ENCODE measurements around the gene GPBP1. TPM values are rescaled to one million over a fixed set of nuclear protein-coding genes. Genes with fewer than 3 reads are reported as not detected.

GPBP1 gene
- polyA plus RNA-seq, 3 donors: 23.2 to 43.7 (median 30.9) TPM

GRCh38 chr5:57210633-57211032 is 36.8 kb downstream of the GPBP1 start:
- H3K27me3 Mint-ChIP-seq (ENCODE audit: low read depth in 3 of 3): peaks cover 0 to 1% (median 0%) of the 10 kb centered on the region in 3 donors
- intact Hi-C loops (cut with micrococcal nuclease): no loop called here
- peak overlapping the region in 4 of 7 donors; percentile 27 to 84 (median 44) for H3K27ac Mint-ChIP-seq
- no peak for DNase-seq
- Histone ChIP-seq H3K27me3 (ENCODE audit: control insufficient read depth in 2 of 2, insufficient read depth in 2 of 2, low read length in 2 of 2) (no peaks in the 10 kb centered on the region), H3K27ac (ENCODE audit: low read depth in 1 of 2, low read length in 2 of 2) (peak overlapping the region in 1 of 2 donors; percentile 2), H2AFZ (ENCODE audit: insufficient read depth, low read depth, low read length, poor library complexity, severe bottlenecking) (no peak overlapping the region), H3K9me3 (replicated peaks in 1 of 2; ENCODE audit: control insufficient read depth in 1 of 2, insufficient read depth in 1 of 2, low read length in 2 of 2) (no peaks in the 10 kb centered on the region), H4K20me1 (ENCODE audit: insufficient read depth, low read length) (peaks cover 100% of the 10 kb centered on the region), H3K36me3 (replicated peaks in 1 of 2; ENCODE audit: control insufficient read depth in 1 of 2, insufficient read depth in 2 of 2, low read length in 2 of 2) (peaks cover 24 to 33% of the 10 kb centered on the region in 2 donors), H3K4me1 (ENCODE audit: control insufficient read depth in 1 of 2, insufficient read depth in 2 of 2, low read length in 2 of 2) (peaks cover 15 to 17% of the 10 kb centered on the region in 2 donors), H3K4me3 (replicated peaks in 1 of 3; ENCODE audit: low read depth in 2 of 3, low read length in 3 of 3) (no peak overlapping the region), H3K9ac (ENCODE audit: insufficient read depth, low read length, poor library complexity, severe bottlenecking) (no peak overlapping the region), H3K4me2 (replicated peaks; ENCODE audit: extremely low read depth, low read length, poor library complexity, severe bottlenecking) (no peak overlapping the region), H3K79me2 (ENCODE audit: insufficient read depth, low read length) (peaks cover 100% of the 10 kb centered on the region)
- TF ChIP-seq CTCF (IDR thresholded peaks at IDR 0.05): no peak
- H3K36me3 Mint-ChIP-seq: peaks cover 40 to 49% of the 10 kb centered on the region in 2 donors
- peaks cover 35% of the 10 kb centered on the region for H3K4me1 Mint-ChIP-seq
- peaks cover 0 to 5% (median 3%) of the 10 kb centered on the region in 7 donors for H3K9me3 Mint-ChIP-seq
- H3K4me3 Mint-ChIP-seq: no peak overlapping the region

GRCh38 chr5:57211039-57211438 is 37.2 kb downstream of the GPBP1 start:
- H3K27ac ChIP-seq (ENCODE audit: low read depth in 1 of 2, low read length in 2 of 2): peak overlapping the region in 1 of 2 donors; percentile 2
- H3K27me3 ChIP-seq (ENCODE audit: control insufficient read depth in 2 of 2, insufficient read depth in 2 of 2, low read length in 2 of 2): no peaks in the 10 kb centered on the region
- H3K36me3 Mint-ChIP-seq: peaks cover 43 to 52% of the 10 kb centered on the region in 2 donors
- no peak overlapping the region for H2AFZ ChIP-seq (ENCODE audit: insufficient read depth, low read depth, low read length, poor library complexity, severe bottlenecking)
- peaks cover 15 to 17% of the 10 kb centered on the region in 2 donors for H3K4me1 ChIP-seq (ENCODE audit: control insufficient read depth in 1 of 2, insufficient read depth in 2 of 2, low read length in 2 of 2)
- H3K9ac ChIP-seq (ENCODE audit: insufficient read depth, low read length, poor library complexity, severe bottlenecking): no peak overlapping the region
- H3K27ac Mint-ChIP-seq: peak overlapping the region in 2 of 7 donors; percentile 48 to 84
- 89% methylated on average over 2 of the region's 5 CpGs for WGBS (ENCODE audit: insufficient coverage)
- no peaks in the 10 kb centered on the region for H3K9me3 ChIP-seq (replicated peaks in 1 of 2; ENCODE audit: control insufficient read depth in 1 of 2, insufficient read depth in 1 of 2, low read length in 2 of 2)
- H3K27me3 Mint-ChIP-seq (ENCODE audit: low read depth in 3 of 3): peaks cover 0 to 1% (median 0%) of the 10 kb centered on the region in 3 donors
- no peak overlapping the region for H3K4me3 Mint-ChIP-seq
- peaks cover 100% of the 10 kb centered on the region for H4K20me1 ChIP-seq (ENCODE audit: insufficient read depth, low read length)
- no peak for TF ChIP-seq CTCF (IDR thresholded peaks at IDR 0.05)
- H3K4me1 Mint-ChIP-seq: peaks cover 33% of the 10 kb centered on the region
- no peak overlapping the region for H3K4me2 ChIP-seq (replicated peaks; ENCODE audit: extremely low read depth, low read length, poor library complexity, severe bottlenecking)
- DNase-seq: no peak
- peaks cover 0 to 5% (median 3%) of the 10 kb centered on the region in 7 donors for H3K9me3 Mint-ChIP-seq
- peaks cover 100% of the 10 kb centered on the region for H3K79me2 ChIP-seq (ENCODE audit: insufficient read depth, low read length)
- peaks cover 29 to 37% of the 10 kb centered on the region in 2 donors for H3K36me3 ChIP-seq (replicated peaks in 1 of 2; ENCODE audit: control insufficient read depth in 1 of 2, insufficient read depth in 2 of 2, low read length in 2 of 2)
- no peak overlapping the region for H3K4me3 ChIP-seq (replicated peaks in 1 of 3; ENCODE audit: low read depth in 2 of 3, low read length in 3 of 3)
- intact Hi-C loops (cut with micrococcal nuclease): no loop called here

All from CD14-positive monocyte (primary cell).